ENCODE results near the gene PRR7.

DNA sequence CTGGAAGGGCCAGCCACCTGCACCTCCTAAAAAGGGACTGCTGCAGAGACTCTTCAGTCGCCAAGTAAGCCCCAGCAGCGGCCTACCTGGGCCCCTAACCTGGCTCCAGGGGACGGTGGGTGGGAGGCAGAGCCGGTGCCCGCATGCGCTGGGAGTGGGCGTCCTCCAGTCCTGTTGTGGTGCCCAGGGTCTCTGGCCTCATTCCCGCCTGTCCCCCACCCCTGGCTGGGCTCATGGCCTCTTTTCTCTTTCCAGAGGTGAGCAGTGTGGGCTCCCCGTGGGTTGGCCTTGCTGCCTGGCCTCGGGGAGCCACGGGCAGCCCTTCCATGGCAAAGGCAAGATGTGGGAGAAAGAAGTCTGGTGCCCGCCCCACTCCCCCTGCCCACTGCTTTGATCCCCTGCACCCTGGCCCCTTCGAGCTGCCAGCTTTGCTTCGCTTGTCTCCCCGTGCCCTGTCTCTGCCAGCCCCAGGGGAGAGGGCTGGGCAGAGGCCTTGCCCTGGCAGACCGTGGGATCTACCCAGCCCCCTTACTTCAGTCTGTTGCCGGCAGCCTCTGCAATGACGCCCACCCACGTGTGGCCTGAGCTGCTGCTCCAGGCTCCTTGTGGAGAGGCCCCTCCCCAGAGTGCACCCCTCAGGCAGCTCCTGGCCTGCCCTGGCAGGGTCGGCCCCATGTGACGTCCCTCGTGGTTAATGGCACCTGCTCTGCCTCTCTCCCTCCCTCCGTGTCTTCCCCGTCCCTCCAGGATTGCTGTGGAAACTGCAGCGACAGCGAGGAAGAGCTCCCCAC lies 5.4 kb upstream of the PRR7 start:
- no peak for TF ChIP-seq CTCF (IDR thresholded peaks at IDR 0.05)
- no peak for TF ChIP-seq POLR2A (IDR thresholded peaks at IDR 0.05)
- no peak for TF ChIP-seq EP300 (IDR thresholded peaks at IDR 0.05)
